Measurements from ENCODE around the gene RPS6KA5.

Gene RPS6KA5

DNA sequence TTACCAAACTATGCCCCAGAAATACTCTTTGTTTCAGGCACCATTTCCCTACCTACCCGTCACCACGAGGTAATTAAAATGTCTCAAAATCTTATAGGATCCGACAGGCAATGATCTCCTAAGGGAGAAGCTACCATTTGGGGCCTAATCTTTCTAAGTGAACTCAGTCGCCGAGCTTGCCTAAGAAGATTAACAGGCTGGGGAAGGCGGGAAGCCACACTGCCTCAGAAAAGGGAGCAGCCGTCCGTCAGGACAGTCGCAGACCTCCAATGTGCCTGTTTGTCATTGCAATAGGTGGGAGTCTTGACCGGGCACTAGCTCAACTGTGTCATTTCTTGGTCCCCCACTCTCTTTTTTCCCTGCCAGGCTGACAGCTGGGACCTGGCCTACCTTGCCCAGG, 248.8 kb downstream of the RPS6KA5 start:
- DNase-seq (ENCODE audit: extremely low read depth, low read depth): no peak
- TF ChIP-seq, protein P1, sequence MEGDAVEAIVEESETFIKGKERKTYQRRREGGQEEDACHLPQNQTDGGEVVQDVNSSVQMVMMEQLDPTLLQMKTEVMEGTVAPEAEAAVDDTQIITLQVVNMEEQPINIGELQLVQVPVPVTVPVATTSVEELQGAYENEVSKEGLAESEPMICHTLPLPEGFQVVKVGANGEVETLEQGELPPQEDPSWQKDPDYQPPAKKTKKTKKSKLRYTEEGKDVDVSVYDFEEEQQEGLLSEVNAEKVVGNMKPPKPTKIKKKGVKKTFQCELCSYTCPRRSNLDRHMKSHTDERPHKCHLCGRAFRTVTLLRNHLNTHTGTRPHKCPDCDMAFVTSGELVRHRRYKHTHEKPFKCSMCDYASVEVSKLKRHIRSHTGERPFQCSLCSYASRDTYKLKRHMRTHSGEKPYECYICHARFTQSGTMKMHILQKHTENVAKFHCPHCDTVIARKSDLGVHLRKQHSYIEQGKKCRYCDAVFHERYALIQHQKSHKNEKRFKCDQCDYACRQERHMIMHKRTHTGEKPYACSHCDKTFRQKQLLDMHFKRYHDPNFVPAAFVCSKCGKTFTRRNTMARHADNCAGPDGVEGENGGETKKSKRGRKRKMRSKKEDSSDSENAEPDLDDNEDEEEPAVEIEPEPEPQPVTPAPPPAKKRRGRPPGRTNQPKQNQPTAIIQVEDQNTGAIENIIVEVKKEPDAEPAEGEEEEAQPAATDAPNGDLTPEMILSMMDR (IDR thresholded peaks at IDR 0.05; ENCODE audit: low read depth, low read length): no peak

DNA sequence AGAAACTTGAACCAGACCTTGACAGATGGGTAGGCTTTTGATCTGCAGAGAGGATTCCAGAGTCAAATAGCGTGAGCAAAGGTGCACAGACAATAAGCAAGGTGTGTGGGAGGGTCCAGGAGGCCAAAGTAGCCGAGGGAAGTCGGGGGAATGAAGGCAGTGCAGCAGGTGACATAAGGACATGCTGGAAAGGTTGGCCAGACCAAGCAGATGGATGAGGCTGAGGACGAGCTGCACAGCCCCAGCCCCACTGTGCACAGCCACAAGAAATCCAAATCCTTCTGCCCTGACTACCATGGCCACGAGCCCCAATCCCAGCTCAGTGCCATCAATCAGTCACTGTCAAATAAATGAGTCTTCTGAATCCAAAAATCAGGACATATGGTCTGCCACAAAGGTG, 249.6 kb downstream of the RPS6KA5 start:
- TF ChIP-seq, protein P1 (IDR thresholded peaks at IDR 0.05; ENCODE audit: low read depth, low read length): no peak
- no peak for DNase-seq (ENCODE audit: extremely low read depth, low read depth)

GRCh38 chr14:90809530-90810312, 250.7 kb downstream of the RPS6KA5 start:
- TF ChIP-seq, protein P1 (IDR thresholded peaks at IDR 0.05; ENCODE audit: low read depth, low read length): no peak
- DNase-seq (ENCODE audit: extremely low read depth, low read depth): no peak

DNA sequence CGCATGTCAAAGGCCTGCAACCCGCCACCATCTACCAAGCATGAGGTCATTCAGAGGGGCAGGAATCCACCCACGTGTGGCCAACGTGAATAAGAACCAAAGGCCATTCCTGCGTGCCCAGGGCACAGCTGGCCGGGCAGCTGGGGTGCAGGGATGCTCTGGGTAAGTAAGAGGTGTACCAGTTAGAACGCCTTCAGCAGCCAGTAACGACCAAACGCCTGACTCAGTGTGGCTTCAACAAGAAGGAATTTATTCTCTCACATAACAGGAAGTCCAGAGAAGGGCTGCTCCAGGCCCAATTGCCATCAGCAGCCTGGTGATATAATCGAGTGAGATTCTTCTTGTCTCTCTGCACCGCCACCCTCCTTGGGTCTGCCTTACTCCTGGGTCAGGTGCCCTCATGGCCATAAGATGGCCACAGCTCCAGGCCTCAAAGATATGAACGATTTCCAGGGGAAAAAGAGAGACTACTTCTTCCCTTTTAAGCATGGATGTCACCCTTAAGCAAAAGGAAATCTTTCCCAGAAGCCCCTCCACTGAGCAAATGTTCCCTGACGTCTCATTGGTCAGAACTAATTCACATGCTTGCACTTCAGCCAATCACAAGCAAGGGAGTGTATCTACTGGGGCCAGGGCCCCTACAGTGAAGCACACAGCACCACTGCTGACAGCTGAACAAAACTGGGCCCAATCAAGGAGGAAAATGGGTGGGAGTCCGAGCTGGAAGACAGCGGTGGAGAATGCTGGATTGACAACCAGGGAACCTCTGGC, 251.5 kb downstream of the RPS6KA5 start:
- no peak for DNase-seq (ENCODE audit: extremely low read depth, low read depth)
- TF ChIP-seq, protein P1 (IDR thresholded peaks at IDR 0.05; ENCODE audit: low read depth, low read length): no peak

GRCh38 chr14:90807060-90807459, 253.4 kb downstream of the RPS6KA5 start:
- TF ChIP-seq, protein P1 (IDR thresholded peaks at IDR 0.05; ENCODE audit: low read depth, low read length): no peak
- DNase-seq (ENCODE audit: extremely low read depth, low read depth): no peak

DNA sequence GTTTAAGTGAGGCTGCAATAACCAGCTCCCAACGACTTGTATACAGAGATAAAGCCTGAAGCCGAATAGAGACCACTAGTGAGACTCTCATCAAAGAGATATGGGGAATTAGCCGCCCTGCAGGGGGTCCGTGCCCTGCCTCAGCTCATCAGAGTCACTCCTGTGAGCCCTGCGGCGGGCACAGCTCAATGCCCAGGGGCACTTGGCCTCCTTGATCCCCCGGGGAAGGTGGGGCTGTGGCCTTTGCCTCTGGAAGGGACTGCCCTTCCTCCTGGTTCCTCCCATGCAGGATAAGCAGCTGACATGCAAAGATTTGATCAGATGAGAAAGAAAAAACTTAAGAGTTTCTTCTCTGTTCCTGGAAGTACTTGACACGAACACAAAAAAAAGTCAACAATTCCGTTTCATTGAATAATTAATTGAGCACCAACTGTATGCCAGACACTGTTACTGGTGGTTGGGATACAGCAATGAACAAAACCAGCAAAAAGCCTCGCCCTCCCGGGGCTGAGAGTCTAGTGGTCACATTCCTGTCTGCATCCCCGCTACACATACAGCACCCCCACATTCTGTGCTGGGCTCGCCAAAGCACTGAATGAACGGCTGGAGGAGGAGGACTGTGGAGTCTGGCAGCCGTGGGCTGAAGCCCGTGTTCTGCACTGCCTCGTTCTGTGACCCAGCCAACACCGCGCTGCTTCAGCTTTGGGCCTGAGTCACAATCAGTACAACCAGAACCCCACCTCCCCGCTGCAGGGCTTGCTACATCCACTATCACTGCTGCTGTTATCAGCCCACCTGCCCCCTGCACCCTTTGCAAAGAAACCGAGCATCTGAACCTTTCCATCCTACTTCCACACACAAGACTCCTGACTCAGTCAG, 254.5 kb downstream of the RPS6KA5 start:
- no peak for DNase-seq (ENCODE audit: extremely low read depth, low read depth)
- TF ChIP-seq, protein P1 (IDR thresholded peaks at IDR 0.05; ENCODE audit: low read depth, low read length): no peak

Measured in AG09319 (cell line).